ENCODE results near the gene SHCBP1L. TPM values are rescaled to one million over a fixed set of nuclear protein-coding genes. Genes with fewer than 3 reads are reported as not detected.

Gene SHCBP1L
- total RNA-seq, 4 donors from 2014 or later, result 1.0 TPM; not detected in 3

DNA sequence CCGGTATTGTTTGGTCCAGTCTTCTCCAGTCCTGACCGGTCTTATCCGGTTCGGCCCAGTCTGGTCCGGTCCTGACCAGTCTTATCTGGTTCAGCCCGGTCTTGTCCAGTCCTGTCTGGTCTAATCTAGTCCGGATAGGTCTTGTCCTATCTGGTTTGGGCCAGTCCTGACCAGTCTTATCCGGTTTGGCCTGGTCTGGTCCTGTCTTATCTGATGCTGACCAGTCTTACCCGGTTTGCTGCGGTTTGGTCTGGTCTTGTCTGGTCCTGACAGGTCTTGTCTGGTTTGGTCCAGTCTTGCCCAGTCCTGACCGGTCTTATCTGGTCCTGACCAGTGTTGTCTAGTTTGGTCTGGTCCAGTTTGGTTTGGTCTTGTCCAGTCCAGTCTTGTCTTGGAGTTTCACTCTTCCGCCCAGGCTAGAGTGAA, 83.7 kb downstream of the SHCBP1L start:
- Histone ChIP-seq H3K4me3 (no peak overlapping the region), H3K27me3 (no peaks in the 10 kb centered on the region), H3K36me3 (no peaks in the 10 kb centered on the region), H3K27ac (no peak overlapping the region), H3K4me1 (no peaks in the 10 kb centered on the region), H3K9me3 (no peaks in the 10 kb centered on the region)
- no peak for TF ChIP-seq POLR2A (IDR thresholded peaks at IDR 0.05)
- TF ChIP-seq, protein P1, sequence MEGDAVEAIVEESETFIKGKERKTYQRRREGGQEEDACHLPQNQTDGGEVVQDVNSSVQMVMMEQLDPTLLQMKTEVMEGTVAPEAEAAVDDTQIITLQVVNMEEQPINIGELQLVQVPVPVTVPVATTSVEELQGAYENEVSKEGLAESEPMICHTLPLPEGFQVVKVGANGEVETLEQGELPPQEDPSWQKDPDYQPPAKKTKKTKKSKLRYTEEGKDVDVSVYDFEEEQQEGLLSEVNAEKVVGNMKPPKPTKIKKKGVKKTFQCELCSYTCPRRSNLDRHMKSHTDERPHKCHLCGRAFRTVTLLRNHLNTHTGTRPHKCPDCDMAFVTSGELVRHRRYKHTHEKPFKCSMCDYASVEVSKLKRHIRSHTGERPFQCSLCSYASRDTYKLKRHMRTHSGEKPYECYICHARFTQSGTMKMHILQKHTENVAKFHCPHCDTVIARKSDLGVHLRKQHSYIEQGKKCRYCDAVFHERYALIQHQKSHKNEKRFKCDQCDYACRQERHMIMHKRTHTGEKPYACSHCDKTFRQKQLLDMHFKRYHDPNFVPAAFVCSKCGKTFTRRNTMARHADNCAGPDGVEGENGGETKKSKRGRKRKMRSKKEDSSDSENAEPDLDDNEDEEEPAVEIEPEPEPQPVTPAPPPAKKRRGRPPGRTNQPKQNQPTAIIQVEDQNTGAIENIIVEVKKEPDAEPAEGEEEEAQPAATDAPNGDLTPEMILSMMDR (IDR thresholded peaks at IDR 0.05), result no peak
- intact Hi-C loops (cut with DNase I; ENCODE audit: low total_unique reads), result no loop called here
- no peak for DNase-seq

DNA sequence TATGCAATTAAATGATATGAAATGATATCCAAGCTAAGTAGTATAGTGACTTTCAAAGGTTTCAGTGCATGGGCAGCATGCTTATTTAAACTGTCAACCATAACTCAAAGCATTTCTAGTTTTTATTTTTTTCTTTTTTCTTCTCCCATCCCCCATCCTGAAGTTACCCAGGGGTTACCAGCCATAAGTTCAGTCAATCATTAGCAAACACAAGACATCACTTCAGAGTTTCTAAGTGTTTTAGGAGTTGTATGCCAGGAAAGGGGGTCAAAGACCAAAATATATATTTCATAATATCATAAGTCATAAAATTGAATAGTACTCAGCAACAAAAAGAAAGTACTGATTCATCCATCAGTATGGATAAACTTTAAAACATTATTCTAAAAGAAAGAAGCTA, 85.1 kb downstream of the SHCBP1L start:
- Histone ChIP-seq H3K4me1 (no peaks in the 10 kb centered on the region), H3K27ac (no peak overlapping the region), H3K4me3 (no peak overlapping the region), H3K9me3 (no peaks in the 10 kb centered on the region), H3K27me3 (no peaks in the 10 kb centered on the region), H3K36me3 (no peaks in the 10 kb centered on the region)
- intact Hi-C loops (cut with DNase I; ENCODE audit: low total_unique reads), result no loop called here
- TF ChIP-seq, protein P1 (IDR thresholded peaks at IDR 0.05), result no peak
- no peak for TF ChIP-seq POLR2A (IDR thresholded peaks at IDR 0.05)
- no peak for DNase-seq

DNA sequence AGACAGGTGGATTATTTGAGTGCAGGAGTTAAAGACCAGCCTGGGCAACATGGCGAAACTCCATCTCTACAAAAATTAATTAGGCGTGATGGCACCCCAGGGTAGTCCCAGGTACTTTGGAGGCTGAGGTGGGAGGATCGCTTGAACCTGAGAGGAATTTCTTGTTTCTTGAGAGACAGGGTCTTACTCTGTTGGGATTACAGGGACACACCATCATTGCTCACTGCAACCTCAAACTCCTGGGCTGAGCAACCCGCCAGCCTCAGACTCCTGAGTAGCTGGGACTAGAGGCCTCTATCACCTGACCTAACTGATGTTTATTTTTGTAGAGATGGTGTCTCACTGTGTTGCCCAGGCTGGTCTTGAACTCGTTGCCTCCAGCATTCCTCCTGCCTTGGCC, 89.0 kb downstream of the SHCBP1L start:
- Histone ChIP-seq H3K4me1 (no peaks in the 10 kb centered on the region), H3K36me3 (no peaks in the 10 kb centered on the region), H3K27me3 (no peaks in the 10 kb centered on the region), H3K9me3 (no peaks in the 10 kb centered on the region), H3K4me3 (no peak overlapping the region), H3K27ac (no peak overlapping the region)
- TF ChIP-seq, protein P1 (IDR thresholded peaks at IDR 0.05), result no peak
- no peak for DNase-seq
- intact Hi-C loops (cut with DNase I; ENCODE audit: low total_unique reads), result no loop called here

DNA sequence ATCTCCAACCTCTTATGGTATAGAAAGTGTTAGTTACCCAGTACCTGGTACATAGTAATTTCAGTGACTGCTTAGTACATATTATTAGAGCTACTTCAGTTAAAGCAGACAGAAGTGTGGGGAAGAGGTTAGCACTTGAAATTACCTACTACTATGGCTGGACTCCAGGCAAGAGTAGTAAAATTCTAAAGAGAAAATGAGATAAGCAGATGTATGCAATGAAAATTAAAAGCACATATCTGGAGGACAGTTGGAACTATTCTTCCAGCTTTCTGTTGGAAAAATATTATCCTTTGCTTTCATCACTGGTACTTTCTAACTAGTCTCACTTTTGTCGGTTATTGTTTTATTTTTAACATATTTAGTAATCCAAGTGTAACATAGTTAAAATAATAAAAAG, 90.1 kb downstream of the SHCBP1L start:
- DNase-seq, result no peak
- Histone ChIP-seq H3K4me1 (no peaks in the 10 kb centered on the region), H3K27me3 (no peaks in the 10 kb centered on the region), H3K36me3 (no peaks in the 10 kb centered on the region), H3K9me3 (no peaks in the 10 kb centered on the region), H3K4me3 (no peak overlapping the region), H3K27ac (no peak overlapping the region)
- intact Hi-C loops (cut with DNase I; ENCODE audit: low total_unique reads), result no loop called here
- TF ChIP-seq, protein P1 (IDR thresholded peaks at IDR 0.05), result no peak
- TF ChIP-seq POLR2A (IDR thresholded peaks at IDR 0.05), result no peak

DNA sequence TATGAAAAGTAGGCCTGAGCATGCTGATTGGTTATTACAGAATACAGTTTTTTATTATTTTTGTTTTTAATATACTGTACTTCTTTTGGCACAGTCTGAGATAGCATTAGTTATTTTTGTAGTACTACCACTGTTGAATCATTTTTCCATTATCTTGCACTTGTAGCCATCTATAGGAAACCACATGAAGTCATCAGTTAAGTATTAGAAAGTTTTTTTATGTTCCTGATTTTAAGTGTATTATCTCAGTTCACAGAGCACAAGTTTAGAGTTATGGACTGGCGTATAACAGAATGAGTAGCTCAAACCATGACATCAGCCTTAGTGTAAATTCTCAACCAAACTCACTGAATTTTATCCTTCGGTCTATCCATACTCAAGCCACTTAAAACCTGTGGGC, 91.0 kb downstream of the SHCBP1L start:
- Histone ChIP-seq H3K4me3 (no peak overlapping the region), H3K27me3 (no peaks in the 10 kb centered on the region), H3K4me1 (no peaks in the 10 kb centered on the region), H3K9me3 (no peaks in the 10 kb centered on the region), H3K27ac (no peak overlapping the region), H3K36me3 (no peaks in the 10 kb centered on the region)
- no peak for TF ChIP-seq POLR2A (IDR thresholded peaks at IDR 0.05)
- TF ChIP-seq, protein P1 (IDR thresholded peaks at IDR 0.05), result no peak
- no peak for DNase-seq
- intact Hi-C loops (cut with DNase I; ENCODE audit: low total_unique reads), result no loop called here

All from uterus (tissue), 4 donors.